22Rv1 (cell line): ENCODE measurements around the gene KLHL25.

Experiments
- ZFX ChIP-seq: fragments of 450-650 bp; IDR thresholded peaks from 2 replicates; pipeline ENCODE4 v1.6.1; 2017; ENCODE audit warnings: antibody characterized with exemption, borderline replicate concordance
- TF ChIP-seq, protein P1 (sequence below): fragments of 450-650 bp; IDR thresholded peaks from 2 replicates; pipeline ENCODE4 v1.5.1; 2017; ENCODE audit warnings: mild to moderate bottlenecking

DNA sequence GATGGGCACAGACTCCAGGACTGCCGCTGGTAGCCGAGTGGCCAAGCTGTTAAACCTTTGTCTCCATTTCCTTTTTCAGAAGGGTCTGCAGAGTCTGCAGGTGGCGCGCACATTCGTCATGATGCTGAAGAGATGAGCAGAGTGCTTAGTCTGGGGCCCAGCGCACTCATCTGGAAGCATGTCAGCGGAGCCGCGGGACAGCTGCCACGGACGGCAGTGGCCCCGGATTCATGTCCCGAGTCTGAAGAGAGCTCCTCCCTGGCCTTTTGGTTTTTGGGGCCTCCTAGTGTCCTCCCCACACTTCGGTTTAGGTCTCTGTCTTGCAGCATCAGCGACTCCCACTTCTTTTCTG is 42.6 kb downstream of the KLHL25 start:
- TF ChIP-seq, protein P1, sequence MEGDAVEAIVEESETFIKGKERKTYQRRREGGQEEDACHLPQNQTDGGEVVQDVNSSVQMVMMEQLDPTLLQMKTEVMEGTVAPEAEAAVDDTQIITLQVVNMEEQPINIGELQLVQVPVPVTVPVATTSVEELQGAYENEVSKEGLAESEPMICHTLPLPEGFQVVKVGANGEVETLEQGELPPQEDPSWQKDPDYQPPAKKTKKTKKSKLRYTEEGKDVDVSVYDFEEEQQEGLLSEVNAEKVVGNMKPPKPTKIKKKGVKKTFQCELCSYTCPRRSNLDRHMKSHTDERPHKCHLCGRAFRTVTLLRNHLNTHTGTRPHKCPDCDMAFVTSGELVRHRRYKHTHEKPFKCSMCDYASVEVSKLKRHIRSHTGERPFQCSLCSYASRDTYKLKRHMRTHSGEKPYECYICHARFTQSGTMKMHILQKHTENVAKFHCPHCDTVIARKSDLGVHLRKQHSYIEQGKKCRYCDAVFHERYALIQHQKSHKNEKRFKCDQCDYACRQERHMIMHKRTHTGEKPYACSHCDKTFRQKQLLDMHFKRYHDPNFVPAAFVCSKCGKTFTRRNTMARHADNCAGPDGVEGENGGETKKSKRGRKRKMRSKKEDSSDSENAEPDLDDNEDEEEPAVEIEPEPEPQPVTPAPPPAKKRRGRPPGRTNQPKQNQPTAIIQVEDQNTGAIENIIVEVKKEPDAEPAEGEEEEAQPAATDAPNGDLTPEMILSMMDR: no peak
- no peak for TF ChIP-seq ZFX
